Neural cell (in vitro differentiated cells): ENCODE data around the gene CHRM4.

ENCODE experiments used
- CTCF ChIP-seq: fragments of 450-650 bp; IDR thresholded peaks from 2 replicates; pipeline ENCODE4 v1.5.1; 2014; ENCODE audit warnings: antibody characterized with exemption, mild to moderate bottlenecking, moderate library complexity; ENCODE audit not compliant: poor library complexity, severe bottlenecking
- EP300 ChIP-seq: fragments of 450-650 bp; conservative IDR thresholded peaks from 2 replicates; pipeline ENCODE4 v1.6.1; 2014; ENCODE audit warnings: antibody characterized with exemption, mild to moderate bottlenecking, moderate library complexity; ENCODE audit not compliant: poor library complexity, severe bottlenecking
- EZH2 ChIP-seq: fragments of 200-600, 300-800 bp; shearing (Covaris generic), sonication (generic); IDR thresholded peaks from 2 replicates; pipeline ENCODE4 v1.6.1; 2014; ENCODE audit warnings: antibody characterized with exemption, low read length, borderline replicate concordance, mild to moderate bottlenecking; ENCODE audit not compliant: insufficient read depth, poor library complexity, severe bottlenecking
- MXI1 ChIP-seq: fragments of 450-650 bp; conservative IDR thresholded peaks from 2 replicates; pipeline ENCODE4 v1.6.1; 2014; ENCODE audit warnings: antibody characterized with exemption, mild to moderate bottlenecking; ENCODE audit not compliant: poor library complexity, severe bottlenecking
- POLR2AphosphoS5 ChIP-seq: IDR thresholded peaks from 2 replicates; pipeline ENCODE4 v1.6.1; 2012
- RAD21 ChIP-seq: fragments of 450-650 bp; conservative IDR thresholded peaks from 2 replicates; pipeline ENCODE4 v1.6.1; 2014; ENCODE audit warnings: antibody characterized with exemption, mild to moderate bottlenecking, moderate library complexity
- REST ChIP-seq: IDR thresholded peaks from 2 replicates; pipeline ENCODE4 v1.6.1; 2012; ENCODE audit warnings: borderline replicate concordance
- SMC3 ChIP-seq: fragments of 450-650 bp; conservative IDR thresholded peaks from 2 replicates; pipeline ENCODE4 v1.6.1; 2014; ENCODE audit warnings: antibody characterized with exemption, mild to moderate bottlenecking, moderate library complexity; ENCODE audit not compliant: poor library complexity
- TAF1 ChIP-seq: IDR thresholded peaks from 2 replicates; pipeline ENCODE4 v1.6.1; 2012; ENCODE audit warnings: low read depth

- no peak for TF ChIP-seq CTCF
- no peak for TF ChIP-seq RAD21
- no peak for TF ChIP-seq POLR2AphosphoS5
- TF ChIP-seq REST, result no peak
- no peak for TF ChIP-seq TAF1
- no peak for TF ChIP-seq EZH2
- TF ChIP-seq SMC3, result no peak
- TF ChIP-seq EP300, result no peak
- TF ChIP-seq MXI1, result no peak
Measured at GRCh38 chr11:46350695-46351094, 40.9 kb downstream of the CHRM4 start.
